NCI-H1105 treated with DMSO at 0.1 percent for 48 hours (cell line): ENCODE results near the gene CD302.
"Not testable (repeated sequence)": the region's sequence is repeated elsewhere in the genome, so short reads cannot be mapped to it uniquely, and the experiment has no call there.

Experiments
- DNase-seq: peaks from one replicate; lab custom pipeline; 2025; lab: John Stamatoyannopoulos, UW

CD302 gene

DNA sequence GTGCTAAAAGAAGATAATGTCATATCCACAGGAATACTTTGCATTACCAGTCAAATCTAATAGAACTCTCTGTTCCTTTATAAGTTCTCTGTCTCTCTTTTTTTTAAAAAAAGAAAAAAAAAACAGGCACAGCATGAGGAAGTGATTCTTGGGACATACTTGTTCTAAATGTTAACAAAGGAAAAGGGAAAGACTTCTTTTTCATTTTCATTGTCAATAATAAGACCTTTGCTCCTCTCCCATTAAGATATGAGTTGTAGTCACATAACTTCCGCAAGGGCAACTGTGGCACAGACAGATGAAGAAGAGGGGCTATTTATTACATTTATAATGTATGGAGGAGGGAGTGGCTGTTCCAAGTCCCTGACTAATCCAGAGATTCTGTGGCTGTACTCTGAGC is 4.7 kb downstream of the CD302 start:
- no peak for DNase-seq

DNA sequence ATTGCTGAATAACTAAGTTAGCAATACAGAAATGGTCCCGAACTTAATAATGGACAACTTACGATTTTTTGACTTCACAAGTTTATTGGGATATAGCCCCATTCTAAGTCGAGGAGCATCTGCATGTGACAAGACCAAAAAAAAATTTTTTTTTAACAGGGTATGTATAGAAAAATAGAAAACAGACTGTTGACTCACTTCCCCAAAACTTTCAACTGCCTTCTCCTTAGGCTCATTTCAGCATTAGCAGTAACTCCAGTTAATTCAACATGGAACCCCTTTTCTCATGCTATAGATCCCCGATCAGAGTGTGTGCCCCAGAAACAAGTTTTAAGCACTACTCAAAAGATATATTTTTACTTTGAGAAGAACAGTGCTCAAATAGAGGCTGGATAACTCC is 5.4 kb downstream of the CD302 start:
- DNase-seq: no peak

DNA sequence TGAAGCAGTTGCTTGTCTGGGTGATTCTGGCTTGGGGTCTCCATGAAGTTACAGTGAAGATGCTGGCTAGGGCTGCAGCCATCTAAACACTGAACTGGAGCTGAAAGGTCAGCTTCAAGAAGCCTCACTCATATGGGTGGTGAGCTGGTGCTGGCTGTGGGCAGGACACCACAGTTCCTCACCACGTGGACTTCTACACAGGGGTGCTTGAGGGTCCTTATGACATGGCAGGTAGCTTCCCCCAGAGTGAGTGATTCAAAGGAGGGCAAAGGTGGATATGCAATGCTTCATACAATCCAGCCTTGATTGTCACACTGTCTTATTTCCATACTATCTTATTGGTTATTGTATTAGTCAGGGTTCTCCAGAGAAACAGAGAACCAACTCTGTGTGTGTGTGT is 6.0 kb downstream of the CD302 start:
- no peak for DNase-seq

DNA sequence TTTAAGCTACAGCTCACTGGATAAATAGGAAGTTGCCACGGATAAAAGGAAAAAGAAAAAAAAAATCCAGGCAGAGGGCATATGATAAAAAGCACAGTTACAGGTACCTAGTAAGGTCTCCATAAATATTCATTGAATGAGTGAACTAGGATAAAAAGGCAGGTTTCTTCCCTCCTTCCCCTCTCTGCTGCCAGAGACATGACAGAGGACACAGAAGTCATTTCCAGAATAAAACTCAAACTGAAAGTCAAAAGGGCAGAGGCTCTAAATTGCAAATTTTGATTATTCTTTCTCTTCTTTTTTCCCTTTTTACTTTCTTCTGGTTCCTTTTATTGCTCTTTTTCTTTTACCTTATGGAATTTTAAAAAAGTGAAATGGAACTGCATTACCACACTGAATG is 7.7 kb downstream of the CD302 start:
- DNase-seq: no peak

DNA sequence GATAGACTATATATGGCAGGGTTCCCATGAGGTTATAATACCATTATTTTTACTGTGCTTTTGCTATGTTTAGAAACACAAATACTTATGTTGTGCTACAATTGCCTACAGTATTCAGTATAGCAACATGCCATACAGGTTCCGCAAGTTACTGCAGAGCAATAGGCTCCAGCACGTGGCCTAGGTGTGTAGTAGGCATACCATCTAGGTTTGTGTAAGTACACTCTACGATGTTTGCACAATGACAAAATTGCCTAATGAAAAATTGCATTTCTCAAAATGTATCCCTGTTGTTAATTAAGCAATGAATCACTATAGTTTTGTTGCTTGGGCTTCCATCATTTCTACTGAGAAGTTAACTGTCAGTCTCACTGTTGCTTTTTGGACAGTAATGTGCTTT is 9.8 kb downstream of the CD302 start:
- no peak for DNase-seq

DNA sequence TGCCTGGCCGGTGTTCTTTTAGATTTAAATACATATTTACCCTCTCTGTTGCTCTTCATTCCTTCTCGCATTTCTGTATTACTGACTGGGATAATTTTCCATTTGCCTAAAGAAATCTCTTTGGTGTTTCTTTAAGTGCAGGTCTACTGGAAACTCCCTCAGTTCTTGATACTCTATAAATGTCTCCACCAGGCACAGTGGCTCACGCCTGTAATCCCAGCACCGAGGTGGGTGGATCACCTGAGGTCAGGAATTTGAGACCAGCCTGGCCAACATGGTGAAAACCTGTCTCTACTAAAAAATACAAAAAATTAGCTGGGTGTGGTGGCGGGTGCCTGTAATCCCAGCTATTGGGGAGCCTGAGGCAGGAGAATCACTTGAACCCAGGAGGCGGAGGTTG is 10.4 kb downstream of the CD302 start:
- not testable (repeated sequence) for DNase-seq

DNA sequence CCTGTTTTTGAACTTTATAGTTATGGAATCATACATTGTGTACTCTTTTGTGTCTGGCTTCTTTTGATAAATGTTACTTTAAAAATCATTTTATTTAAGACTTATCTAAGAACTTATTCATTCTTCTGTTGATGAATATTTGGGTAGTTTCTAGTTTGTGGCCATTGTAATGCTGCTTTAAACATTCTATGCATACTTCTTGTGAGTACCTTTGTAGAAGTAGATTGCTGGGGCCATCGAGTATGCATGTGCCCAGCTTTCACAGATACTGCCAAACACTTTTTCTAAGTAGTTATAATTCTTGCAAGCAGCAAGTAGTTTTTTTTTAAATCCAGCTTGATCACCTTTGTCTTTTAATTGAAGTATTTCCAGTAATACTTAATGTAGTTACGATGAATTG is 11.1 kb downstream of the CD302 start:
- no peak for DNase-seq

DNA sequence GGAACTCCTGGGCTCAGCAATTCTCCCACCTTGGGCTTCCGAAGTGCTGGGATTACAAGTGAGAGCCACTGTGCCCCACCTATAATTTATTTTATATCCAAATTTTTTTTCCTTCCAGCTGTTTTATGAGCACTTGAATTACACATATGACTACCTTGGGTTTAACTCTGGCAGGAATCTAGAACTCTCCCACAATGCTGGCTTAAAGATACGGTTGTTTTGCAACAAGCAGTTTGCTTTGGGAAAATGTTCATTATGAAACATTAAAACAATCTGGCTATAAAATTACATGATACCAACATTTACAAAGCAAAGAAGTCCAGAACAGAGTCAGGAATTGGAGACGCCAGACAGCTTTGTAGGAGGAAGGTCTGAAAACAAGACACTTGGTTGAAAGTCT is 12.8 kb downstream of the CD302 start:
- DNase-seq: no peak

DNA sequence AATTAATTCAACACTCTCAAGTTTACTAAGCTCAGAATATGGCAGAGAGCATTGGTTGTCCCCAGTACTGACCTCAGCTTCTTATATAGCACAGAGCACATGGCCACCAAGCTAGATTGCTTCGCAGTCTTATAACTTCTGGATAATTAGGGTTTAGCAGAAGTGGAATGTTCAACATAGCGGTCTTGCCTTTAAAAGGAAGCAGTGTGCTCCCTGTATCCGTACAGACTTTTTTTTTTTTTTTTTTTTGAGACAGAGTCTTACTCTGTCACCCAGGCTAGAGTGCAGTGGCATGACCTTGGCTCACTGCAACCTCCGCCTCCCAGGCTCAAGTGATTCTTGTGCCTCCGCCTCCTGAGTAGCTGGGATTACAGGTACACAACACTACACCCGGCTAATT is 13.3 kb downstream of the CD302 start:
- not testable (repeated sequence) for DNase-seq

DNA sequence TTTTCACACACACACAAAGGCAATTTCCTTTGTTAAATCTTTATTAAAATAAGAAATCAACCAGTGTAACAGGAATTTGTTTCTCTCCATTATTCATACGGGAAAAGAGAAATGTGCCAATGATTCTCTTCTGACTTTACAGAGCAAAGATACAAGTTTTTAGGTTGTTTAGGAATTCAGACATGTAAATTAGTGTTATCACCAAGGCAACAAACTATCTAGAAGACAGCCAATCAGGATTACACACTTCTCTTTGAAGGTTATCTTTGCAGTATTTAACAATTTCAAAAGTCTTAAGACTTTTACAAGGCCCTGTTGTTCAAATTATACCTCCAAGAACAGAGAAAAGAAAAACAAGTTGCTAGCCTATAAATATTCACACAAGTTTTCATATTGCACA is 14.5 kb downstream of the CD302 start:
- no peak for DNase-seq

DNA sequence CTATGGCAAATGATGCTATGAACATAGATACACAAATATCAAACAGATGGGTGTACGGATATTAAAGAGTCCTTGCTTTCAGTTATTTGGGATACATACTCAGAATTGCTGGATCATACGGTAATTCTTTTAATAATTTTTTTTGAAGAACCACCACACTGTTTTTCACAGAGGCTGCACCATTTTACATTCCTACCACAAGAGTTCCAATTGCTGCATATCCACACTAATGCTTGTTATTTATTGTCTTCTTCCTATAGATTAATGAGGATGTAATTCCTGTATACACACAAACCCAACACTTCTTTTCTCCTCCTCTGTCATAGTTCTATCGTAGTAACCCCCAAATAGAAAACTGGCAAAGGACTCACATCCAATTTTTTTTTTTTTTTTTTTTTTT is 21.7 kb downstream of the CD302 start:
- DNase-seq: no peak

DNA sequence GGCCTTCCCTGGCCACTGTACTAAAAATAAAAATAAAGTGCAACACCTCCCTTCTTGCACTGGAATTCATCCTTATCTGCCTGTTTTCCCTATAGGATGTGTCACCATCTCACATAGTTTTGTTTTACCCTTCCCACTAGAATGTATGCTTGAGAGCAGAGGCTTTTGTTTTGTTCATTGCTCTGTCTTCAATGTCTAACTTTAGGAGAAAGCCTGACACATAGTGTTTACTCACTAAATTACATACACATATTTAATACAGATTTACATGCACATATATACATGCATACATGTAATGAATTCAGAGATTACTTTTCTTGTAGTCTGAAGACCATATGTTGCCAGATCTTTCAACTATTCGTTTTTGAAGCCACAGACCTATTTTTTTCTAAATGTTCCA is 23.0 kb downstream of the CD302 start:
- DNase-seq: no peak

DNA sequence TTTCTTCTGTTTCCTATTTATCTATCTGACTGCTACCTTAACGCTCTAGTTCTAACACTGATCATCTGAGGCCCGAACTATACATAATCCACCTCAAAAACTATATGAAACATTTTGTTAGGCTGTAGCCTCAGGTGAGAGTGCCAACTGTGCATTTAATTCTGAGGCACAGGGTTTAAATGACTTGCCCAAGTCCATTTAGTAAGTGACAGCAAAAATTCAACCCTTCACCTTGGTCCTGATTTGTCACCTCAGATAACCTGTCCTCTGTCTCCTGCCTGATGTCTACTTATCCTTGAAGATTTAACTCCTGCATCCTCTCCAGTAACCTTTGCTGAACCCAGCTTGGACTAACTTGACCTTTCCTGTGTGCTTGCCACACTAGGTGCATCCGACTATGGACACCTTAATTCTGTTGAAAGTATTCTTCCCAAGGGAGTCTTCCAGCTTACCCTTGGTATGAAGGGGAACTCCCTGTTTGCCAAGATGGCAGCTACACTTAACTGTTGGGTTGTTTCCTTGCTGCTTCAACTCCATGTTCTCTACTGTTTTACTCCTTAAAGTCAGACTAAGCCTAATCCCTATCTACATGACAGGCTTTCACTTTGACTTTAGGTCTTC is 23.5 kb downstream of the CD302 start:
- no peak for DNase-seq

DNA sequence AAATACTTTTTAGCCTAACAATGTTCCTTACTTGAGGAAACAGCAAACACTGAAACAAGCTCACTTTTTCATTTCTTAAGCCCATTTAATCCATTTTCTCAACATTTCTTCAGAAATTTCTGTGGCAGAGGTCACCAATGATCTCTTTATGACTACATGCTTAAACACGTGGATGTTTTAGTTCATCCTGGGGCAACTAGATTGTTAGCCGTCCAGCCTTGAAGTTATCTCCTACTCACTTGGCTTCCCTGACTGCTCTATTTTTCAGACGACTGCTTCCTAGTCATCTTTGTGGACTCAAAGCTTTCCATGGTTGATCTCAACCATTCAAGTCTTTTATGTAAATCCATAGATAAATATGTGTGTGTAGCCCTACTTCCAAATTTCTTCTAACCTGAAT is 24.1 kb downstream of the CD302 start:
- DNase-seq: no peak

DNA sequence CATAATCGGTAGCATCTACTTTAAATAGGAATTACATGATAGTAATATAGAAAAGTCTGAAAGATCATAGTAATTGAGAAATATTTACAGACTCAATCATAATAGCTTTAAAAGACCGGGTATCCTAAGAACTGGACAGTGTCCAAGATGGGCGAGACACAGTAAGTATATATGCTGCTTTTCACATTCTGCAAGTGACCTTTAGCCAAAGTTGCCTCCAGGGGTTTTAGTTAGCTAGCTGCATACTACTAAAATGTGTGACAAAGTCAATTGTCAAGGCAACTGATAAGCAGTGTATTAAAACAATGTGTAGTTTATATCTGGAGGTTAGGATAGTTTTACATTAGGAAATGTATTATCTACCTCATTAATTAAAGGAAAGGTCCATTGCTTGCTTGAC is 24.6 kb downstream of the CD302 start:
- DNase-seq: no peak

DNA sequence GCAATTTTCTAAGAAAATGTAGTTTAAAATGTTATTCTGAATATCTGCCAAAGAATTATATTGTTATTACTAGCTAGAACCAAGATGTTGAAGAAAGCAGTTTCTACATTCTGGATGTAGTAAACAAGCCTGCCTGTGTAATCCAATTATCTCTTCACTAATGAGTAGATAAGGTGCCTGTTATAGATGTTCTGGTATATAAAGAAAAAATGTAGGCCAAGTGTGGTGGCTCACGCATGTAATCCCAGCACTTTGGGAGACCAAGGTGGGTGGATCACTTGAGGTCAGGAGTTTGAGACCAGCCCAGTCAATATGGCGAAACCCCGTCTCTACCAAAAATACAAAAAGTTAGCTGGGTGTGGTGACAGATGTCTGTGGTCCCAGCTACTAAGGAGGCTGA is 28.9 kb downstream of the CD302 start:
- DNase-seq: no peak

DNA sequence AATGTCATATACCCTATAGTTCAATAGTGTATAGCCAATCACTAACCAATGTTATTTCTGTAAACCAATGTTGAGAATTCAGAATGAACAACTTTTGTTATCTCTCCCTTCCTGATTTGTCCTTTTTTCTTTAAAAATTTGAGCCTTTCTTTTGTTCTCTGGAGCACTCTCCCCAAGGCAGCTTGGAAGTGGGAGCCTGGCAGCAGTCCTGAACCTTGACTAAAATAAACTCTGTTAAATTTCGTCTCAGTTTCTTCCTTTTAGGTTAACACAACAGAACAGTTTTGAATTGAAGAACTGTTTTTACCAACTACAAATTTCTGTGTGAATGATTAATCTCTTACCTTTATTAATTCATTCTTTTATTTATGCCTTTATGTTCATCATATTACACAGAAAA is 35.9 kb downstream of the CD302 start:
- DNase-seq: no peak

DNA sequence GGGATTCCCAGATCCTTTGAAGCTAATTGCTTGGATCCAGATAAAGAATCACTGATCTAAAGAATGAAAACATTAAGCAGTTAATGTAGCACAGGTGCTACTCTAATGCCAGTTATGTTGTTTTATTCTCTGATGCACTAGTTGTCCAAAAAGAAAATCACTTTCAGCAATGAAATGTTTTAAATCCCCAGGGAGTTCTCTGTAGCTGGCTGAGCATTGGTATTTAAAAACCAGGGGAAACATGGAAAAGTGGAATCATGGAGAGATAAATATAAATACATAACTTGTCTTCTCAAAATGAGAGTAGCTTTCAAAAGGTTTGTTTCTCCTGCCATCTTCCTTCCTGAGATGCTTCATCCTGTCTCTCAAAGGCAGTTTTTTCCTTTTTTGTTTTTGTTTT is 37.7 kb downstream of the CD302 start:
- DNase-seq: no peak

DNA sequence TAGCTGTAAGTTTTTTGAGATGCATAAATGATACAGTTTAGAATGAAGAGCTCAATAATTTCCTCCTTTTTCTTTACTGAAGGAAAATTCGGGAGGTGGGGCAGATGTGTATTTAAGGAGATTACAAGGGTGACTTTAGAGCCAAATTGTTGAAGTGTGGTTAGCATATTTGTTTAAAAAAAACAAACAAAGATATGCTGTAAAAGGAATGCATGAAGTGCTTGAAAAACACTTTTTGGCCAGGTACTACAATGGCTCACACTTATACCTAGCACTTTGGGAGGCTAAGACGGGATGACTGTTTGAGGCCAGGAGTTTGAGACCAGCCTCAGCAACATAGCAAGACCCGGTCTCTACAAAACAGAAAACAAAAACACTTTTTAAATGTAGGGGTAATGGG is 38.4 kb downstream of the CD302 start:
- no peak for DNase-seq

DNA sequence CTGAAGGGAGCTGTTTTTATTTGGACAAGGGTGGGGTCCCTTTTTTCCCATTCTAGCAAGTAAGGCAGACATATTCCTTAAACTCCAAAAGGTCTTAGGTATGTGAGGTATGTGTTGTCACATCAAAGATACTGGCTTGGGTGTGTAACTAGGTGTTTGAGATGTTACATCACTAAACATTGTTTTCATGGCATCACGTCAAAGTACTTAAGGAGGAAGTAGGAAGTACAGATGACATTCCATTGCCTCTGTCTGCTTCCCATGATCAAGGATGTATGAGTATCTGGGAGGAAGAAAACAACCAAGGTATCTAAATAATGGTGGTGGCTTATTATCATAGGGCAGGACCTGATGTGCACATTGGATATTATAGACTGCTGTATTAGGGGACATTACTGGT is 39.3 kb downstream of the CD302 start:
- no peak for DNase-seq

DNA sequence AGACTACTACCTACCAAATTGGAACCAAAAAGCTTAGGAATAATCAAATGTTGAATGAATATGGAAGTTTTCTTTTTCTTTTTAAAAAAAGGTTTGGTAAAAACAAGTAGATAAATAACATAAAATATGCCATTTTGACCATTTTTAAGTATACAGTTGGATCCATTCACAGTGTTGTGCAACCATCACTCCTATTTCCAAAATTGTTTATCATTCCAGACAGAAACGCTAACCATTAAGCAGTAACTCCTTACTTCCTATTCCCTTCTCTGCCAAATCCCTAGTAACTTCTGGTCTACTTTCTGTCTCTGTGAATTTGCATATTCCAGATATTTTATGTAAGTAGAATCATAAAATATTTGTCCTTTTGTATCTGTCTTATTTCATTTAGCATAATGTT is 39.8 kb downstream of the CD302 start:
- DNase-seq: no peak

DNA sequence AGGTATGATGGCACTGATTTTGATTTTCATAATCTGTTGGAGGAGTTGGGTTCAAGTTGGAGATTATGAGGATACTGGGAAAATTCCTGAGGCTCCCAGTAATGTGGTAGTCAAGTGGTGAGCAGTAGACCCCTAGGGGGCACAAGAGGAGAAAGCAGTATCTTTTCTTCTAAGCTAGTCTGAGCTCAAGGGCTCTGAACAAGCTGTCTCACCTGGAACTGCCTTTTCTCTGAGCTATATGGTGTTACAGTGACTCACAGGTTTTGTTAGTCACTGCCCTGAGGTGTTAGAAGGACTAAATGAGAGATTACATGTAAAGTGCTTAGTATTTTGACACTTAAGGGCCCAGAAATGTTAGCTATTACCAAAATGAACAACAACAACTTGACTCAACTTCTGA is 42.2 kb downstream of the CD302 start:
- DNase-seq: no peak

DNA sequence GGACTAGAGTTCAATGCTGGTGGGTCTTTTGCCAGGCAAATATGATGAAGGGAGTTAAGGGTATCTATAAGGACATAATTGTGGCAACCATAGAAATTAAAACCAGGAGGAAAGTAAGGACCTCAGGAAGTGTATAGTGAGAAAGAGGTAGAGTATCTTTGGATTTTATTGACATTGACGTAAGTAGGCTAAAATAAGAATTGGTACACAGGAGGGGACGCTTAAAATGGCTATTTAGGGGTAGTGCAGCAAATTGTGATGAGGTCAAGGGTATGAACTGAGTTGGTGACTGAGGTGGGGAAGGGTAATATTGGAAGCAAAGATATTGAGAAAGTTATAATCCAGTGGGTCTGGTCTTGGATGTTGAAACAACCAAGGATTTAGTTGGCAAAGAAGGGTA is 43.0 kb downstream of the CD302 start:
- no peak for DNase-seq

DNA sequence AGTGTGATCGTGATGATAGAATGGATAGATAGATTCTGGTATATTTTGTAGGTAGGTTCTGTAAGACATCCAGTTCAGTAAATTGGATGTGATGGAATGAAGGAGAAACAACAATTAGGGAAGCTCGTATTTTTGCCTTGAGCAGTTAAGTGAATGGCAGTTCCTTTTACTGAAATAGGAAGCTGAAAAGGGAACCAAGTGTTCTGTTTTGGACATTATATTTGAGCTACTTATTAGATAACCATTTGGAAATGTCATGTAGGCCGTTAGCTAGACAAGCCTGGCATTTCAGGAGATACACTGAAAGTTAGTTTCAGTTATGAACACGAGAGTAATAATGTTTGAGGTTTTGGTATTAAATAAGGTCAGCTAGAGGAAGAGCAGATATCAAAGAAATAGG is 44.2 kb downstream of the CD302 start:
- no peak for DNase-seq

DNA sequence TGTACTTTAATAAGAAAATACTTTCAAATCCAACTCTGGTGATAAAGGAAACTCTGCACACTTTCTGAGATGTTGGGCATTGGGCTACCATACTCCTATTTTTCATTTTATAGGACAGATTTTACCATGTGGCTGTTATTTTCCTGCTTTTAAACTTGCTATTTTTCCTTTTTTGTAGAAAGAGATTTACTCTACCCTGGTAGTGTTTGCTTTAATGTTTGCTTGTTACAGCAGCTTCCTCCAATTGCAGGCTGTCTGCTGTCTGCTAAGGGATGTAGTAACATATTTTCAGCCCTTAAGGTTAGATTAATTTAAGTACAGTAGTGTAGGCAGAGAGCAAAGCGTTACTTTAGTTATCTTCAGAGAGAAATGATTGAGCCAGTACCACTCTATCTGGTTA is 47.1 kb downstream of the CD302 start:
- no peak for DNase-seq
